ACC112 (cell line): Measurements from ENCODE around the gene MYO5B.

Experiments used
- H2AFZ ChIP-seq: fragments of 200-600 bp; sonication (generic); one replicate; pipeline ENCODE4 v1.6.0; 2017; ENCODE audit warnings: antibody characterized with exemption, low read length; ENCODE audit not compliant: unreplicated experiment
- H3K27ac ChIP-seq: fragments of 200-600 bp; sonication (generic); 2 replicates; pipeline ENCODE4 v1.5.1; 2014; ENCODE audit warnings: low read depth, mild to moderate bottlenecking, antibody characterized with exemption, low read length, moderate library complexity
- H3K27me3 ChIP-seq: fragments of 200-600 bp; sonication (generic); 2 replicates; pipeline ENCODE4 v1.6.1; 2014; ENCODE audit warnings: mild to moderate bottlenecking, antibody characterized with exemption, low read length, moderate library complexity, mixed read lengths; ENCODE audit not compliant: insufficient read depth
- H3K36me3 ChIP-seq: fragments of 200-600 bp; sonication (generic); 2 replicates; pipeline ENCODE4 v1.6.1; 2016; ENCODE audit warnings: mild to moderate bottlenecking, antibody characterized with exemption, low read length, moderate library complexity, mixed read lengths; ENCODE audit not compliant: insufficient read depth
- H3K4me1 ChIP-seq: fragments of 200-600 bp; sonication (generic); one replicate; pipeline ENCODE4 v1.6.1; 2016; ENCODE audit warnings: low read length, mixed read lengths; ENCODE audit not compliant: insufficient read depth, unreplicated experiment, control insufficient read depth
- H3K4me3 ChIP-seq: fragments of 200-600 bp; sonication (generic); 2 replicates; pipeline ENCODE4 v1.5.1; 2014; ENCODE audit warnings: mild to moderate bottlenecking, low read depth, low read length
- H3K79me2 ChIP-seq: fragments of 200-600 bp; sonication (generic); one replicate; pipeline ENCODE4 v1.6.0; 2016; ENCODE audit warnings: low read length; ENCODE audit not compliant: control insufficient read depth, unreplicated experiment, insufficient read depth

Gene MYO5B

DNA sequence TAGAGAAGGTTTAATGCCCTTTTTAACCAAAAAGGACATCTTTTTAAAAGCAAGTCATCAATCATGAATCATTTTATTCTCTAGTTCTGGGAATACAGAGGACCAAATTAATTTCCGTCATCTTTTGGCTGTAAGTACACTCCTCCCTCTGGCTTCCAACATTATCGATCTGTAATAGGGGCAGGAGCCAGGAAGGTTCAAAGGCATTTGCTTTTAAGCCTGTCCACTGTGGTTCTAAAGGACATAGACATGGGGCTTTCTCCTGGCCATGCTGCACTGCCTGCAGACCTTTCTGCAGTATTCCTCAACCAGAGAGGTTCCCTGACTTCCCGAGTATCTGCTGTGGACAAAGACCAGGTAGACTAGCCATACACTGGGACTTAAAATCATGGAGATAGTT lies 170.5 kb downstream of the MYO5B start:
- peaks cover 33% of the 10 kb centered on the region for H3K27me3 ChIP-seq
- no peaks in the 10 kb centered on the region for H3K4me1 ChIP-seq
- H2AFZ ChIP-seq: no peak overlapping the region
- H3K36me3 ChIP-seq: no peaks in the 10 kb centered on the region
- H3K27ac ChIP-seq: no peak overlapping the region
- no peaks in the 10 kb centered on the region for H3K79me2 ChIP-seq
- H3K4me3 ChIP-seq: no peak overlapping the region

DNA sequence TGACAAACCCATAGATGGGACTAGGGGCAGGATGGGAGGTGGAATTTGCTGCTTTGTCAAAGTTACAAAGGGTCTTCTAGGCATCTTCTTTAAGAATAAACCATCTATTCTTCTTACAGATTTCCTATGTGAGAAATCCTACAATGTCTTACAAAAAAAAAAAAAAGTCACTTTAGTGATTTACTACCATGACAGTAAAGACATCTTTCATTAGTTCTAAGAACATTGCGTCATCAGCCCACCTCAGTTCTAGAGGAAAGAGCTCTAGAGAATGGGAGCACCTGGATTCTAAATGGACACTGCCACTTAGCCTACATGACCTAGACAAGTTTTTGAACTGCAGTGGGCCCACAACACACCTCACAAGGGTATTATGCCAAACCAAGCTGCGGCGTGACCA lies 172.0 kb downstream of the MYO5B start:
- Histone ChIP-seq H3K4me3 (no peak overlapping the region), H2AFZ (no peak overlapping the region), H3K36me3 (no peaks in the 10 kb centered on the region), H3K27ac (no peak overlapping the region), H3K79me2 (no peaks in the 10 kb centered on the region), H3K4me1 (no peaks in the 10 kb centered on the region), H3K27me3 (peaks cover 36% of the 10 kb centered on the region)

DNA sequence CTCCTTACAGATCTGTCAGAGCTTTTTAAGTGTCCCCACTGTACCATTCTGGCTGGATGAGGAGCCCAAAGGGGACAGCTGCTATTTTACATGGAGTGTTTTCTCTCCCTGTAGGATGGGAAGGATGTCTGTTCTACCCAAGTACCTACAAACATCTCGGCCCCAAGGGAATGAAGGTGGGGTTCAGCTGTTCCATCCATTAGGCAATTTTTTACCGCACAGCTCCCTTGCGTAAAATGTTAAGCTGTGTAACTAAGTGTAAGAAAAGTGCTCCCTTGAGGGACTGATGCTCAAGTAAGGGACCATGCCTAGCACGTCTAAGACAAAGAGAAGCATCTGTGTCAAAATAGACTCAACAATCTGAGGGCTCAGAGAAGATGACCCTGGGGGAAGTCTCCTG lies 180.3 kb downstream of the MYO5B start:
- Histone ChIP-seq H3K27ac (no peak overlapping the region), H3K4me3 (no peak overlapping the region), H2AFZ (no peak overlapping the region), H3K36me3 (no peaks in the 10 kb centered on the region), H3K79me2 (no peaks in the 10 kb centered on the region), H3K4me1 (no peaks in the 10 kb centered on the region), H3K27me3 (peaks cover 8% of the 10 kb centered on the region)

DNA sequence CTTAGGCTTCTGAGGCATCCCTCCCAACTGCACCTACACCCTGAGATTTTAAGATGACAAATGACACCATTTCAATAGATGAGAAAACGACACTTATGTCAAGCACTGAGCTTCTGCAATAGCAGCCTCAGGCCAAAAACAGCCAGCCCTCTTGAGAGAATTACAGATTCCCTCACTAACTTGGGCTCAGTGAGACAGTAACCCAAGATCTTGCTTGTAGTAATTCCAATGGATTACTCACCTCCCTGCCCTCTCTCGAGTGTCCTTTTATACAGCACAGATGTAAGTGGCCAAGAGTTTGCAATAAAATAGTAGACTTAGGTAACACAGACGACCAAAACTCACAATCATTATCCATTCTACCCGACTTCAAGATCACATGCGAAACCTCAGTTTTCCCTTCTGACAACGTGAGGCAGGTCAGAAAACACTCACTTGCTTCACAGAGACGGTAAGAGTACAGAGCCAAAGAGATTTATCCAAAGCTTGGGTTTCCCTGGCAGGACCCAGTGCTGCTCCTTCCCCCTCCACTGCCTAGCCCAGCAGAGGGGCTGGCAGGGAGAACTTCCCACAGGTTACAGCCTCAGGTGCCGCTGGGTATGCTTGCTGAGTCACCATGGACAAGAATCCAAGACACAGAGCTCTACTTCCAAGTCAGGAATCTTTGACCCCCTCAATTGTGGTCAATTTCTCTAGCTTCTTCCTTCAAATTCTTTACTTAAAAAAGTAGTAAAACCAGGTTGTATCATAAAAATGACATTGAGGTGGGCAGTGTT lies 181.4 kb downstream of the MYO5B start:
- no peak overlapping the region for H2AFZ ChIP-seq
- H3K27me3 ChIP-seq: peaks cover 4% of the 10 kb centered on the region
- no peaks in the 10 kb centered on the region for H3K79me2 ChIP-seq
- no peaks in the 10 kb centered on the region for H3K36me3 ChIP-seq
- H3K4me1 ChIP-seq: no peaks in the 10 kb centered on the region
- no peak overlapping the region for H3K4me3 ChIP-seq
- no peak overlapping the region for H3K27ac ChIP-seq

DNA sequence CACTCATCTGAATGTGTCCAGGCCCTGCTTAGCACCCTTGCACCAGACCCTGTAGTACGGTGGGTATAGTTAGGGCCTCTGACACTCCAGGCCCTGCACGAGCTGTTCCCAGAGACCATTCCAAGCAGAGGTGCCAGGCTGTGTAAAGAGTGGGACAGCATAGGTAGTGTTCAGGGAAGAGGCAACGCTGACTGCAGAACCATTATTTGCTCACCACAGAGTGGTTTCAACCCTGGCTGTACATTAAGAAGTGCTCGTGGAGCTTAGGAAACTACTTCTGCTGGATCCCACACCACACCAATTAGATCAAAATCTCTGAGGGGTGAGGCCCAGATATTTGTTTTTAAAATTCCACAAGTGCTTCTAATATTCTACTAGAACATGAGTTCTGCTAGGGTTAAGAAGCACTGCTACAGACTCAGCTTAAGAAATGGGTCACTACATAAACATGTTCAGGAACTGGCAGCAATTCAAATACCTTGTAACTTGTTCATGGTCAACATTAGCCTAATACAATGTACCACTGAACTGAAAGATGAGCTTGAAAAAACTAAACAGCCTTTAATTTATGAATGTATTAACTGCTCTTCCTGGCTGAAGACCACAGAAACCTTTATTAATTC lies 183.0 kb downstream of the MYO5B start:
- Histone ChIP-seq H3K4me1 (no peaks in the 10 kb centered on the region), H3K36me3 (no peaks in the 10 kb centered on the region), H3K4me3 (no peak overlapping the region), H3K79me2 (no peaks in the 10 kb centered on the region), H2AFZ (no peak overlapping the region), H3K27ac (no peak overlapping the region), H3K27me3 (peaks cover 4% of the 10 kb centered on the region)

DNA sequence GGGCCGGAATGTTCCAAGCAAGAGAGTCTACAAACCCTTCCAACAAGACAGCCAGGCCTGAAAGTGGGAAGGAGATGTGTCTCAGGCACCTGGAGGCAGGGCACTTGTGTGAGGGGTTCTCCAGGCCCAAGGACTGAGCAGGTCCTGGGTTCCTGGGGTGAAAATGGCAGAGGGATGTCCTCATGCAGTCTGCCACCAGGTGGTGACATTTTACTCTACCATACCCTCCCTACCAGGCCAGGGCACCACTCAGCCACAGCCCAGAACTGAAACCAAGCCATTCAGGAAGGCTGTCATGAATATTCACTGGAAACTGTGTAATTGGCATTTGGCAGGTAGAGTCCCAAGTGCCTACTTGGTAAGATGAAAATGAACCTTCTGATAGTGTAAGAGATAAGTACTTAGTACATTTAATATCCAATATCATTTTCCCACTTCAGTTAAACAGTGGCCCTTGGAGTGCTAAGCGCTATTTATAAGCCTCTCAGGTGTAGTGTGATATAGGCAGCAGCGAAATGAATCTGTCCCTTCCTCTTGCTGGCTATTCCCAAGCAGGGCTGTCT lies 185.1 kb downstream of the MYO5B start:
- Histone ChIP-seq H2AFZ (no peak overlapping the region), H3K27ac (no peak overlapping the region), H3K4me3 (no peak overlapping the region), H3K79me2 (no peaks in the 10 kb centered on the region), H3K27me3 (peaks cover 4% of the 10 kb centered on the region), H3K36me3 (no peaks in the 10 kb centered on the region), H3K4me1 (no peaks in the 10 kb centered on the region)

DNA sequence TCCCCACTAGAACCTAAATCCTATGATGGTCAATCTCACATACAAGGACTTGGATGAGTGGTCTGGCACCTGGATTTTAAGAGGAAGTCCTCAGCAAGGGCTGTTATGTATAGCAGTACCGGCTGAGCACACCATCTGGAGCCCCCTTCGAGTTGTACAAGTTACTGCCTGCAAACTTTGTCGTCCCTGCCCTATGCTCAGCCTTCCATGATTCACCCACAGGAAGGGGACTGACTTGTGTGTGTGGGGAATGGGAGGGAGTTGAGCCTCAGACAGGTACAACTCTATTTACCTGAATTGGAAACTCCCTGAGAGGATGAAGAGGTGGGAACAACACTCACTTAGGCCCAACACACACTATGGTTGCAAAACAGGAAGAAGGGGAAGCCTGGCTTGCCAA lies 186.6 kb downstream of the MYO5B start:
- Histone ChIP-seq H3K79me2 (no peaks in the 10 kb centered on the region), H3K4me1 (no peaks in the 10 kb centered on the region), H3K27me3 (peaks cover 11% of the 10 kb centered on the region; the same call in 1 of the 2 replicates), H3K27ac (no peak overlapping the region), H3K36me3 (no peaks in the 10 kb centered on the region), H2AFZ (no peak overlapping the region), H3K4me3 (no peak overlapping the region)

DNA sequence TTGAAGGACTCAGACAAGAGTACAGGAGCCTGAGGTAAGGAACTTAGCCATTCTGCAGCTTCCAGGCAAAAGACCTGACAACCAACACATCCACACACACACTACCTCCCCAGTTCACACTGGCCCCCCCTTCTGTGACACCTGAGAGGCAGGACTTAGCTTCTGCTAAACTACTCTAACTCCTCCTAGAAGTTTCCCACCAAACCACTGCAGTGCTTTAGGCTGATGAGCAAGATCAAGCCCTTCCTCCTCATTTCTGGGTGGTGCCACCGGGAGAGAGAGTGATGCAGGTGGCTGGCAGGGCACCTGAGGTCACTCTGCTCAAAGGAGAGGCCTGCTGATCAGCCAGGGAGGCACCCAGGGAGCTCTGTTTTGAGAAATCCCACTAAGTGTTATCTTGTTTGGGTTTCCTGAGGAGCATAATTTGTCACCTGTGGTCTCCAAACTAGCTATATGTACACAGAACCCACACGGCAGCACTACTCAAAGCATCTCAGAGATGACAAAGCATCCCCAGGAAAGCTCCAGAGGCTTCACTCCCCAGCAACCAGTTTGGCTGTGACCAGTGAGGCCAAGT lies 188.4 kb downstream of the MYO5B start:
- Histone ChIP-seq H3K4me1 (no peaks in the 10 kb centered on the region), H2AFZ (no peak overlapping the region), H3K4me3 (no peak overlapping the region), H3K36me3 (no peaks in the 10 kb centered on the region), H3K27ac (no peak overlapping the region), H3K79me2 (no peaks in the 10 kb centered on the region), H3K27me3 (peaks cover 11% of the 10 kb centered on the region; the same call in 1 of the 2 replicates)

DNA sequence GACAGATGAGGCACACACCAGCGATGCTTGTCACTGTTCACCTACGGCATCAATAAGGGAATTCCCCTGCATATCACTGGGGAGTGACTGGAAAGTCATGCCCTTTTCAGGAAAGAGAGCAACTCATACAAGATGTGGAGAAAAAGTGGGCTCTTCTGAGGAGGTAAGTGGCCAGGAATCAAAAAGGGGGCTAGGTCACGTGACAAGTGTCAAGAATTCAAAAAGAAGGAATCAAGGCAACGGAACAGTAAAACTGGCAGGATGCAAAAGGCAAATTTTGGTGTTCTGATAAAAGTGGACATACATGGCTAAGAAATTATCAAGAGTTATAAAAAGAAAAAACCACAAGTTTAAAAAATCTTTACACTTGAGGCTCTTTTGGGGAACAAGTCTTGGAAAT lies 190.9 kb downstream of the MYO5B start:
- no peak overlapping the region for H3K27ac ChIP-seq
- H2AFZ ChIP-seq: no peak overlapping the region
- H3K4me1 ChIP-seq: no peaks in the 10 kb centered on the region
- H3K4me3 ChIP-seq: no peak overlapping the region
- no peaks in the 10 kb centered on the region for H3K79me2 ChIP-seq
- H3K27me3 ChIP-seq: peaks cover 11% of the 10 kb centered on the region; the same call in 1 of the 2 replicates
- H3K36me3 ChIP-seq: no peaks in the 10 kb centered on the region

DNA sequence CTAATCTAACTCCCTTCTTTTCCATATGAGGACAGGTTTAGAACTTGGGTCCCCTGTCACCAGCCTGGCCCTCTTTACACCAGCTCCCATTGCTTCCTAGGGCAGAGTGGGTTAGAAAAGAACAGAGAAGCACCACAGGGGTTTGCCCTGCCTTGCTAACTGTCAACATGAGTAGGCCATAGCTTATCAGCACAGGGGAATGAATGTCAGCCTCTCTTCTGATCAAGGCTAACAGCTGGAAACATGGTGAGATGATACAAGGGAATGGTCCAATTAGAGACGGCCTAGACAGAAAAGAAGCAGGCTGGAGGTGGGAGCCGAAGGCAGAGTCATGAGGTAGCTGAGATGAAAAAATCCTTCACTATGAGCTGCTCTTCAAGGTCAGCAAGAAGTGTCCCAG lies 192.2 kb downstream of the MYO5B start:
- Histone ChIP-seq H3K4me1 (no peaks in the 10 kb centered on the region), H3K36me3 (no peaks in the 10 kb centered on the region), H3K4me3 (no peak overlapping the region), H2AFZ (no peak overlapping the region), H3K27me3 (peaks cover 11% of the 10 kb centered on the region; the same call in 1 of the 2 replicates), H3K79me2 (no peaks in the 10 kb centered on the region), H3K27ac (no peak overlapping the region)
